Neural progenitor cell (in vitro differentiated cells): Measurements from ENCODE around the gene DCDC1.
"Not testable (repeated sequence)": the region's sequence is repeated elsewhere in the genome, so short reads cannot be mapped to it uniquely, and the experiment has no call there.

Experiments used
- EZH2 ChIP-seq: fragments of 200-600 bp; sonication (generic); IDR thresholded peaks from 2 replicates; pipeline ENCODE4 v1.6.1; 2017; ENCODE audit warnings: antibody characterized with exemption, mild to moderate bottlenecking, moderate library complexity
- EZH2phosphoT487 ChIP-seq: fragments of 200-600 bp; sonication (generic); IDR thresholded peaks from 2 replicates; pipeline ENCODE4 v1.6.1; 2017; ENCODE audit warnings: antibody characterized with exemption

DNA sequence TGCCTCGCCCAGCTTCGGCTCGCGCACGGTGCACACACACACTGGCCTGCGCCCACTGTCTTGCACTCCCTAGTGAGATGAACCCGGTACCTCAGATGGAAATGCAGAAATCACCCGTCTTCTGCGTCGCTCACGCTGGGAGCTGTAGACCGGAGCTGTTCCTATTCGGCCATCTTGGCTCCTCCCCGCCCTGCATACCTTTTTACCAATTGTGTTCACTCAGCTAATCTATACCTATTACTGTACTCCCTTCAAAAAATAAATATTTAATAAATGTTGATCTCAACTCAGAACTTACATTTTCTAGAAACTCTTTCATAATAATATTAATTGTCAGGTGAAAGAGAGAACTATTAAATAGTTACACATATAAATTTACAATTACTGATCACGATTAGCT lies 48.0 kb downstream of the DCDC1 start:
- not testable (repeated sequence) for TF ChIP-seq EZH2, EZH2phosphoT487
